ENCODE results near the gene LRRC4C. TPM values are rescaled to one million over a fixed set of nuclear protein-coding genes. Genes with fewer than 3 reads are reported as not detected.

The LRRC4C gene
- total RNA-seq, 1 experiment from 2014 or later, result 0.15 TPM

GRCh38 chr11:40269865-40270264 is 1189.6 kb downstream of the LRRC4C start:
- DNase-seq (ENCODE audit: low read depth, low spot score) (no peak), ATAC-seq (no peak)
- Histone ChIP-seq H3K27ac (ENCODE audit: low read length) (no peak overlapping the region), H3K4me3 (ENCODE audit: low read depth in 2 of 2, low read length in 2 of 2) (no peak overlapping the region), H3K27me3 (ENCODE audit: control insufficient read depth, insufficient read depth, low read length) (0 out of 2 replicates have a peak, but pooled peaks cover 2% of the 10 kb centered on the region), H3K9me3 (ENCODE audit: control insufficient read depth, insufficient read depth, low read depth, low read length) (no peaks in the 10 kb centered on the region), H3K36me3 (ENCODE audit: control insufficient read depth, insufficient read depth, low read length) (no peaks in the 10 kb centered on the region), H3K4me1 (ENCODE audit: control insufficient read depth, insufficient read depth, low read length) (no peaks in the 10 kb centered on the region)
- in situ Hi-C loops (cut with HindIII; ENCODE audit: low pct_unique_long_range_greater_than_20kb, low sequenced_read_pairs) (no loop called here), intact Hi-C loops (cut with micrococcal nuclease; ENCODE audit: unreplicated experiment) (no loop called here)
- CTCF ChIA-PET, result no interaction called here
- TF ChIP-seq TCF7L2 (IDR thresholded peaks at IDR 0.05; ENCODE audit: low read depth, low read length), result no peak
- no peak for TF ChIP-seq SIN3A (IDR thresholded peaks at IDR 0.05; ENCODE audit: borderline replicate concordance, insufficient read depth, low read depth, low read length)
- no peak for TF ChIP-seq CTCF (IDR thresholded peaks at IDR 0.05)
- no peak for TF ChIP-seq REST (IDR thresholded peaks at IDR 0.05; ENCODE audit: insufficient read depth in 1 of 2, low read depth in 2 of 2, low read length in 1 of 2)
- TF ChIP-seq POLR2AphosphoS5 (IDR thresholded peaks at IDR 0.05; ENCODE audit: low read depth, low read length), result no peak
- no TSS peak for BruUV-seq (replicated peaks)
- POLR2A ChIA-PET, result no interaction called here

- H3K4me1 ChIP-seq (ENCODE audit: control insufficient read depth, insufficient read depth, low read length), result no peaks in the 10 kb centered on the region
- no peaks in the 10 kb centered on the region for H3K36me3 ChIP-seq (ENCODE audit: control insufficient read depth, insufficient read depth, low read length)
- H3K4me3 ChIP-seq (ENCODE audit: low read depth in 2 of 2, low read length in 2 of 2), result no peak overlapping the region
- intact Hi-C loops (cut with micrococcal nuclease; ENCODE audit: unreplicated experiment), result no loop called here
- H3K9me3 ChIP-seq (ENCODE audit: control insufficient read depth, insufficient read depth, low read depth, low read length), result no peaks in the 10 kb centered on the region
- no peak for DNase-seq (ENCODE audit: low read depth, low spot score)
- no peak overlapping the region for H3K27ac ChIP-seq (ENCODE audit: low read length)
- no TSS peak for BruUV-seq (replicated peaks)
- in situ Hi-C loops (cut with HindIII; ENCODE audit: low pct_unique_long_range_greater_than_20kb, low sequenced_read_pairs), result no loop called here
- TF ChIP-seq SIN3A (IDR thresholded peaks at IDR 0.05; ENCODE audit: borderline replicate concordance, insufficient read depth, low read depth, low read length) (no peak), CTCF (IDR thresholded peaks at IDR 0.05) (no peak), TCF7L2 (IDR thresholded peaks at IDR 0.05; ENCODE audit: low read depth, low read length) (no peak), POLR2AphosphoS5 (IDR thresholded peaks at IDR 0.05; ENCODE audit: low read depth, low read length) (no peak), REST (IDR thresholded peaks at IDR 0.05; ENCODE audit: insufficient read depth in 1 of 2, low read depth in 2 of 2, low read length in 1 of 2) (no peak)
- POLR2A ChIA-PET, result no interaction called here
- H3K27me3 ChIP-seq (ENCODE audit: control insufficient read depth, insufficient read depth, low read length), result 0 out of 2 replicates have a peak, but pooled peaks cover 2% of the 10 kb centered on the region
- CTCF ChIA-PET, result no interaction called here
- no peak for ATAC-seq
These were observed 1190.9 kb downstream of the LRRC4C start for GRCh38 chr11:40268551-40268950.

Measured in Panc1 (cell line).